Measurements from ENCODE around the gene PDPK1.
"Not testable (repeated sequence)": the region's sequence is repeated elsewhere in the genome, so short reads cannot be mapped to it uniquely, and the experiment has no call there.

DNA sequence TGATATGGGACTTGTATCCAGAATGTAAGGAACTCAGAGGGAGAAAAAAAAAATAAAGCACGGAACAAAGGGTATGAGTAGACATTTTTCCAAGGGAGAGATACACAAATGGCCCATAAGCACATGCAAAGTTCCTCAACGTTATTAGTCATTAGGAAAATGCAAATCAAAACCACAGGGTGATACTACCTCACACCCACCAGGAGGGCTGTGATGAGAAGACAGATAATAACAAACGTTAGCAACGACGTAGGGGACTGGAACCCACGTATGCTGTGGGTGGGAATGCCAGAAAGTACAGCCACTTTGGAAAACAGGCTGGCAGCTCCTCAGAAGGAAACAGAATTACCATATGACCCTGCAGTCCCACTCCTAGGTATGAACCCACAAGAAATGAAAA, 34.9 kb downstream of the PDPK1 start:
- TF ChIP-seq, protein P1, sequence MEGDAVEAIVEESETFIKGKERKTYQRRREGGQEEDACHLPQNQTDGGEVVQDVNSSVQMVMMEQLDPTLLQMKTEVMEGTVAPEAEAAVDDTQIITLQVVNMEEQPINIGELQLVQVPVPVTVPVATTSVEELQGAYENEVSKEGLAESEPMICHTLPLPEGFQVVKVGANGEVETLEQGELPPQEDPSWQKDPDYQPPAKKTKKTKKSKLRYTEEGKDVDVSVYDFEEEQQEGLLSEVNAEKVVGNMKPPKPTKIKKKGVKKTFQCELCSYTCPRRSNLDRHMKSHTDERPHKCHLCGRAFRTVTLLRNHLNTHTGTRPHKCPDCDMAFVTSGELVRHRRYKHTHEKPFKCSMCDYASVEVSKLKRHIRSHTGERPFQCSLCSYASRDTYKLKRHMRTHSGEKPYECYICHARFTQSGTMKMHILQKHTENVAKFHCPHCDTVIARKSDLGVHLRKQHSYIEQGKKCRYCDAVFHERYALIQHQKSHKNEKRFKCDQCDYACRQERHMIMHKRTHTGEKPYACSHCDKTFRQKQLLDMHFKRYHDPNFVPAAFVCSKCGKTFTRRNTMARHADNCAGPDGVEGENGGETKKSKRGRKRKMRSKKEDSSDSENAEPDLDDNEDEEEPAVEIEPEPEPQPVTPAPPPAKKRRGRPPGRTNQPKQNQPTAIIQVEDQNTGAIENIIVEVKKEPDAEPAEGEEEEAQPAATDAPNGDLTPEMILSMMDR (IDR thresholded peaks at IDR 0.05), result not testable (repeated sequence)
- not testable (repeated sequence) for TF ChIP-seq EZH2, EZH2phosphoT487 (IDR thresholded peaks at IDR 0.05)
